HT1080 (cell line): ENCODE measurements around the gene LMF2. TPM values are rescaled to one million over a fixed set of nuclear protein-coding genes. Genes with fewer than 3 reads are reported as not detected.
"Not testable (repeated sequence)": the region's sequence is repeated elsewhere in the genome, so short reads cannot be mapped to it uniquely, and the experiment has no call there.

Experiments
- DNase-seq: peaks from one replicate; pipeline ENCODE4 v3.0.0-alpha.2; 2015; ENCODE audit warnings: low read depth
- total RNA-seq: library from RNA; depleted of rRNA; stranded (reverse); fragments of >200 nt; shearing (Covaris generic); gene quantifications from 2 replicates; pipeline ENCODE4 v1.2.3, GENCODE V29; 2014

Gene LMF2
- total RNA-seq, 1 experiment from 2014 or later = 54.3 TPM

DNA sequence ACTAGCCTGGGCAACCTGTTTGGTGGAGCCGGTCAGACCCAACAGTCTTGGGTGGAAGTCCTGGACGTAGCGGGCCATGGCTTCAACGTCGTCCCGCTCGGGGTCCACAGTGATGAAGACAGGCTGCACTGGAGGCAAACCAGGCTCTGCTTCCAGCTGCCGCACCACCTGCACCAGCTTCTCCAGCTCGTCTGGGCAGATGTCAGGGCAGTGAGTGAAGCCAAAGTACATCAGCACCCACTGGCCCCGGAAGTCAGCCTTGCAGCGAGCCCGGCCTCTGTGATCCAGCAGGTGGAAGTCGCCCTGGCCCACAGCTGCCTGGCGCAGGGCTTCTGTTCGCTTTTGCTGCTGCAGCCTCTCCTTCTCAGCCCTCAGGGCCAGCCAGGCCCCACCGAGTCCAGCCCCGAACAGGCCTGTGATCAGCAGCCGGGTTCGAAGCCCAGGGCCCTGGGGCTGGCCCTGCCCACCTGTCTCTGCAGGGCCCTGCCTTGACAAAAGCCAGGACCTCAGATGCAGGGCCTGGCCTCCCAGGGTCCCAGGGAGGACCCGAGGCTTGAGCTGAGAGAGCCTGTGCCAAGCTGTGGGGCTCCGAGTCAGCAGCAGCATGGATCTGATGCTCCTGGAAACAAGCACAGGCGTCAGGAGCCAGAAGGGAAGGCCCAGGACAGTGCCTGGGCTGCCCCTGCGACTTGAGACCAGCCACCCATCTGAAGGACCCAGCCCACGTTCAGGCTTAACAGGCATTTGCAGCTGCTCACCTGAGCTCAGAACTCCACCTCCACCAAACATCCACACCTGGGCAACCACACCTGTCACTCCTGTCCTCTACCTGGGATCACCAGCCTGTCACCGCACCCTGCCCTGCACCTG lies 16.5 kb upstream of the LMF2 start:
- DNase-seq = no peak

DNA sequence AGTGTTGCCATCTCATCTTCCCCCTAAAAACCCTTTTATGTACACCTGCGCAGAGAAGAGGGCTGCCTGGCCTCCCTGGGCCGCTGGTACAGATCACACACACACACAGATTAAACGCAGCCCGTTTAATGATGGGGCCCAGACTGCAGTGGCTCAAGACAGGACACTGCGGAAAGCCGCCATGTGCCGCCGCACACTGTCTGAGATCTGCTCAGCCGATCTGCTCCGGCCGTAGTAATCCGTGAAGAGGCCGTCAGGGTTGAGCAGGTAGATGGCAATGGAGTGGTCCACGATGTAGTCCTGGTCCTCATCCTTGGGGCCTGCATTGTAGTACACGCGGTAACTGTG lies 15.9 kb upstream of the LMF2 start:
- no peak for DNase-seq

DNA sequence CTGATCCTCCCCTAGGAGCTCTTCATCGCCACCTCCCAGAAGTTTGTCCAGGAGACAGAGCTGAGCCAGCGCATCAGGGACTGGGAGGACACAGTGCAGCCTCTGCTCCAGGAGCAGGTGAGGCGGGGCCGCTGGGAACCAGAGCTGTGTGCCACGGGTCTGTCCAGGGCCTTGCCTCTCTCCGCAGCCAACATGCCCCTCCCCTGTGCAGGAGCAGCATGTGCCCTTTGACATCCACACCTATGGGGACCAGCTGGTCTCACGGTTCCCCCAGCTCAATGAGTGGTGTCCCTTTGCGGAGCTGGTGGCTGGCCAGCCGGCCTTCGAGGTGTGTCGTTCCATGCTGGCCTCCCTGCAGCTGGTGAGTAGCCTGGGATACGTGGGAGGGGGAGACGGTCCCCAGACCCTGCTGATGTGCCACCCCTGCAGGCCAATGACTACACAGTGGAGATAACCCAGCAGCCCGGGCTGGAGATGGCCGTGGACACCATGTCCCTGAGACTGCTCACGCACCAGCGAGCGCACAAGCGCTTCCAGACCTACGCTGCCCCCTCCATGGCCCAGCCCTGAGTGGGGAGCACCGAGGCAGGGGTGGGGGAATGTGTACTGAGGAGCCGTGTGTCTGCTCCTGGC lies 15.4 kb upstream of the LMF2 start:
- DNase-seq = no peak

DNA sequence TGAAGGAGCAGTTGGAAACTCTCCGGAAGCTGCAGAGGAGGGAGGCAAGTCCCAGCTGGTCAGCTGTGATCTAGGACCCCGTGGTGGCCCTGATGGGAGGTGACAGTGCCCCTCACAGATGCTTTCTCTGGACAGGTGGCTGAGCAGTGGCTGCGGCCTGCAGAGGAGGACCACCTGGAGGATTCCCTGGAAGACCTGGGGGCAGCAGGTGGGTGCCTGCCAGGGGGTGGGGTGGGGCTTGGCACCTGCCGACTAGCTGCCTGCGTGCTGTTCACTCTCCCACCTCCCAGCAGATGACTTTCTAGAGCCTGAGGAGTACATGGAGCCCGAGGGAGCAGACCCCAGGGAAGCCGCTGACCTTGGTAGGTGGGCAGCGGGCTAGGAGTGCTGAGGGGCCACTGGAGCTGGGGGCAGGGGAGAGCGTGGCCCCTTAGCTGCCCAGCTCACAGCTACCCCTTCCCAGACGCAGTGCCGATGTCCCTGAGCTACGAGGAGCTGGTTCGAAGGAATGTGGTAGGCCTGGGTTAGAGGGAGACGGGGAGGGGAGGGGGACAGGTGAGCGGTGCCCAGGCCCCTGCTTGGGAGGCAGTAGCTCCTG lies 14.8 kb upstream of the LMF2 start:
- DNase-seq = no peak

DNA sequence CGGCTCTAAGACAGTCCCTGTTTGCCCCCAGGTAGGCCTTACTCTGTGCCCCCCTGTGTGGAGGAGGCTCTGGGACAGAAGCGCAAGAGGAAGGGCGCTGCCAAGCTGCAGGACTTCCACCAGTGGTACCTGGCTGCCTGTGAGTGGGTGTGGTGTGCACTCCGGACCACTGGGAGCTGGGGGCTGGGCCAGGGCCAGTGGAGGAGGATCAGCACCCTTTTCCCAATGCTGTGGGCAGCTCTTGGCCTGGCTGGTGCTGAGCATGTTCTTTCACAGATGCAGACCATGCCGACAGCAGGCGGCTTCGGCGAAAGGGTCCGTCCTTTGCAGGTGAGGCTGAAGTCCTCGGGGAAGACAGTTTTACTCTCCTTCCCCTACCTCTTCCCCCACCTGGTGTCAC lies 14.2 kb upstream of the LMF2 start:
- DNase-seq = no peak

DNA sequence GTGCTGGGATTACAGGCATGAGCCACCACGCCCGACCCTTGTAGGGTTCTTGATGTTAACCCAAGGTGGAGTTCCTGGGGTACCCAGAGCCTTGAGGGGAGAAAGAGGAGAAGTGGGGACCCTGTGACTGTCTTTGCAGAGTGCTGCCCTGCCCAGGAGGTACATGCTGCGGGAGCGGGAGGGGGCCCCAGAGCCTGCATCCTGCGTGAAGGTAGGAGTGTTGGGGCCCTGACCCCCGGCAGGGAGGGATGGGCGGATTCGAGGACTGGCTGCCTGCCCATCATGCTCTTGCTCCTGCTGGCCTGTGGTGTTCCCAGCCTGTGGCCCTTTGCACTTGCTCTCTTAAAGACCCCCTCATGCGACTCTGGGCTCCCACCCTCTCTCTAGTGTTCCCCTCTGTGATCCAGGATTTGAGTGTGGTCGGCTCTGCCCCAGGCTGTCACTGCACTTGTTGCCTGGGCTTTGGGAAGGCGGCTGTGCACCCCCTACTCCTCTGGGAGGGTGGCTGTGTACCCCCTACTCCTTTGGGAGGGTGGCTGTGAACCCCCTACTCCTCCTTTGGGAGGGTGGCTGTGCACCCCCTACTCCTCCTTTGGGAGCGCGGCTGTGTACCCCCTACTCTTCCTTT lies 13.4 kb upstream of the LMF2 start:
- DNase-seq = no peak

DNA sequence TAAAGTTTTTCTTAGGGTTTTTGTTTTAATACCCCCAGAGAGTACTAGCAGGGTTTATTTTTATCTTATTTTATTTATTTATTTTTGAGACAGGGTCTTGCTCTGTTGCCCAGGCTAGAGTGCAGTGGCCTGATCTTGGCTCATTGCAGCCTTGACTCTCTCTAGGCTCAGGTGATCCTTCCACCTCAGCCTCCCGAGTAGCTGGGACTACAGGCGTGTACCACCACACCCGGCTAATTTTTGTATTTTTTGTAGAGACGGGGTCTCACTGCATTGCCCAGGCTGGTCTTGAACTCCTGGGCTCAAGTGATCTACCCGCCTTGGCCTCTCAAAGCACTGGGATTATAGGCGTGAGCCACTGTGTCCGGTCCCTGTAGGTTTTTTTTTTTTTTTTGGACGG lies 12.7 kb upstream of the LMF2 start:
- DNase-seq = not testable (repeated sequence)

DNA sequence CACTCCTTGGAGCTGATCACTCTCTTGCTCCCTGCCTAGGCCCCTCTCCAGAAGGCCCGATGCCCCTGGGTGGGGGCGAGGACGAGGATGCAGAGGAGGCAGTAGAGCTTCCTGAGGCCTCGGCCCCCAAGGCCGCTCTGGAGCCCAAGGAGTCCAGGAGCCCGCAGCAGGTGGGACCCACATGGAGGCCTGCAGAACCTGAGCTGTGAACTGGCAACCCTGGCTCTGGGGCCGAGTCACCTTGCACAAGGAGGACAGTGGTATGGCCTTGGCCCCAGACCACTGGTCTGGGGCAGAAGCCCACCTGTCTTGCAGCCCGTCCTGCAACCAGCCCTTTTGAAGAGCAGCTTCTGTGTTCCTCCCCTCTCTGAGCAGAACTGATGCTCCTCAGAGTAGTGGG lies 11.6 kb upstream of the LMF2 start:
- no peak for DNase-seq

DNA sequence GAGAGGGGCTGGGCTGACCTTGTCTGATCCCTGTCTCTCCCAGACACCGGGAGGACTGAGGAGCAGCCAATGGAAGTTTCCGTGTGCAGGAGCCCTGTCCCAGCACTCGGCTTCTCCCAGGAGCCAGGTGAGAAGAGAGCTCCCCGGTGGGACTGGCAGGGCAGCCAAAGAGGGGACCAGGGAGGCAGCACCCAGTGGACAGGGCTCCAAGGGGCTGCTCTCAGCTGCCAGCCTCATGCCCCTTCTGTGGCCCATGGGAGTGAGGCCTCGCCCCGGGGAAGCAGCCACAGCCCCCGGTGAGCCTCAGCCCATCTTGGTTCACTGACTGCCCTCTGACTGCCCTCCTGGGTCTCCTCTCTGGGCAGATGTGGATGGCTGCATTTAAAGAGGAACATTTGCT lies 11.1 kb upstream of the LMF2 start:
- no peak for DNase-seq

DNA sequence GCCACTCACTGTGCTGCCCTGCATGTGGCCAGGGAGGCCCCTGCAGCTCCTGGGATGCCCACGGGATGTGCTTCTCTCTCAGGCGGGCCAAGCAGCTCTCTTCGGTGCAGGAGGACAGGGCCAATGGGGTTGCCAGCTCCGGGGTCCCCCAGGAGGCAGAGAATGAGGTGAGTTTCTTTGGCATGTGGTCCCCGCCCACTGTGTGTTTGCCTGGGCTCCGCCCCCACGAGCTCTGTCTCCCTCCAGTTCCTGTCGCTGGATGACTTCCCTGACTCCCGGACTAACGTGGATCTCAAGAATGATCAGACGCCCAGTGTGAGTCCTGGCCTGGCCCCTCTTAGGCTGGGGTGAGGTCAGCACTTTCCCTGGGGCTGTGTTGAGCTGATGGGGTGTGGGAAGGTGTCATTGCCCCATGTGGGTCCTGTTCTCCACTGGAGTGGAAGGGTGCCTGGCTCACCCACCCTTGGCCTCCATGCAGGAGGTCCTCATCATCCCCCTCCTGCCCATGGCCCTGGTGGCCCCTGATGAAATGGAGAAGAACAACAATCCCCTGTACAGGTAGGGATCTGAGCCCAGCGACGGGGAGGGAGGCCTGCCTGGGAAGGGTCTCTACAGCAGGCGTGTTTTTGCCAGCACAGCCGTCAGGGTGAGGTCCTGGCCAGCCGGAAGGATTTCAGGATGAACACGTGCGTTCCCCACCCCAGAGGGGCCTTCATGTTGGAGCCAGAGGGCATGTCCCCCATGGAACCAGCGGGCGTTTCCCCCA lies 10.2 kb upstream of the LMF2 start:
- DNase-seq = no peak

DNA sequence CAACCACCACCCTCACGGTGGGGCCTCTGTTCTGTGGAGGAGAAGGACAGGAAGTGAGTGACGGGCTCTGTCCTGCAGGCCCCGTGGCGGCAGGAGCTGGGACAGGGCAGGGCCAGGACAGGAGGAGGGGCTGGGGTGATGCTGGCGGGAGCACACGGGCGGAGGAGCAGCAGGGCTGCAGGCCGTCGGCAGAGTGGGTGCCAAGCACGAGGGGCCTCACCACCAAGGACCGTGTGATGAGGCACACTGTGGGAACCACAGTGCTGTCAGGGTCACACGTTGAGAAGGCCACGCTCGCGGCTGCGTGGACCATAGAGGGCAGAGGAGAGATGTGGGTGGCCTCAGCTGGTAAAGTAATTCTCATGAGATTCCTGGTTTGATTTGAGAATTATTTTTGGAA lies 9.4 kb upstream of the LMF2 start:
- no peak for DNase-seq

DNA sequence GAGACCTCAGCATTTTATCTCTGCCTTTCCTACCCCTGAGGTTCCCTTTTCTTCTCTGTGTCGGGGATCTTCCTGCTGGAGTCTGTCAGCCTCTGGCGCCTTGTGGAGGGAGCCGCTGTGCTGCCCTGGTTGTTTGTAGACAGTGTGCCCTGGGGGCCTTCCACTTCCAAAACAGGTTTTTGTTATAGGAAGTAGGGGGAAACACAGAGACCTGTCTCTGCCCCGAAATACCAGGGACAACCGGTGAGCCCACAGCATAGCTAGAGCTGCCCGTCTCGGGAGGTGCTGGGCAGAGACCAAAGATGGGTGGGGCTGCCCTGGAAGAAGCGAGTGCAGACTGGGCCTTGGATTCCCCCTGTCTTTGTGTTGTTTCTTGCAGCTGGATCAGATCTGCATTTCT lies 8.6 kb upstream of the LMF2 start:
- no peak for DNase-seq

DNA sequence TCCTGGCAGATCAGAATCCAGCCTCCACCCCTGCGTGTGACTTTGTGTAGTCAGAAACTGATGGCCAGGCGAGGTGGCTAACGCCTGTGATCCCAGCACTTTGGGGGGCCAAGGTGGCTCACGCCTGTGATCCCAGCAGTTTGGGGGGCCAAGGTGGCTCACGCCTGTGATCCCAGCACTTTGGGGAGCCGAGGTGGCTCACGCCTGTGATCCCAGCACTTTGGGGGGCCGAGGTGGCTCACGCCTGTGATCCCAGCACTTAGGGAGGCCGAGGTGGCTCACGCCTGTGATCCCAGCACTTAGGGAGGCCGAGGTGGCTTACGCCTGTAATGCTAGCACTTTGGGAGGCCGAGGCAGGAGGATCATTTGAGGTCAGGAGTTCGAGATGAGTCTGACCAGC lies 5.7 kb upstream of the LMF2 start:
- DNase-seq = no peak

DNA sequence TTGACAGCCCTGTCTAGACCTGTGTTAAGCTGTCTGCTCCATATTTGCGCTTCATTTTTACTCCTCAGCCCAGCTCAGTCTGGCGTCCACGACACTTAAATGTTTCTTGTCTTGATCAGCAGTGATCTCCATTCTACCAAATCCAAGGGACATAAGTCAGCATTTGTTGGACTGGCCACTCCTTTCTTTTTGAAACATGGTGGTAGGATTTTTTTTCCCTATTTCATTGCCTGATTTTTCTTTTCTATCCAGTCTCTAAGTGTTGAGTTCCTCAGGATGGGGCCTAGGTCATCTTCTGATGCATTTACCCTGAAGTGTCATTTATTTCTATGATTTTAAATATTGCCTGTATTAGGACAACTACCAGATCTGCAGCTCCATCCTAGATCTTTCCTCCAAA lies 1.4 kb upstream of the LMF2 start:
- no peak for DNase-seq

DNA sequence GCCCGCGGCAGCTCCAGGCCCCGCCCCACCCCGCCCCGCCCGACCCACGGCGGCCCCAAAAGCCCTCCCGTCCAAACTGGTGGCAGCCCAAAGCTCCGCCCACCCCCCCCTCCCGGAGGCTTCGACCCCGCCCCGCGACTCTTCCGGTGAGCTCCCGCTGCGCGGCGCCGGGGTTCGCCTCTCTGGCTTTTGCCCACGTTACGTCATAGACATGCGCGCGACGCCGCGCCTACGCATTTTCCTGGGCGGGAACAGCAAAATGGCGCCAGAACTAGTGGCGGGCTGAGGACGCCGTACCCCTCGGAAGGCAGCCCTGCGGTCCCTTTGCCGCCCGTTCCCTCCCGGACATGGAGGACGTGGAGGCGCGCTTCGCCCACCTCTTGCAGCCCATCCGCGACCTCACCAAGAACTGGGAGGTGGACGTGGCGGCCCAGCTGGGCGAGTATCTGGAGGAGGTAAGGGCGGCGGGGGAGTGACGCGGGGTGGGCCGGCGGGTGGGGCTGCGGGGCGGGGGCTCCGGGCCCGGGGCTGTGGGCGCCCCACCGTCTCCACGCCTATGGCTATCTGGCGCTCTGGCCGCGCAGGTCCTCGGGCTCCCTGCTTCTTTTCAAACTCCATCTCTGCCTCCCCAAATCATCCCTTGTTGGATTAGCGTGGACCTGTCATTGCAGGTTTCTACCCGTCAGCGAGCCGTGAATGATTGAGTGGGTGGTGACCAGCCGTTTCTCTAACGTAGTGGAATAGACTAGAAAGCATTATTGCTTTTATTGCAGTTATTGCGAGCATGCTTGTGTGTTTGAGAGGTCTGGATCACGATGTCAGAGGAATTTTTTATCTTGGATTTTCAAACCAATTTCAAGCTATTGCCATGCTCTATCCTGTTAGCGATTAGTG lies 736 bp upstream of the LMF2 start, which contains the start of gene NCAPH2:
Gene NCAPH2, plus strand, starts transcription at position 234 of the 894 bp plus-strand sequence. Its CDS starts 114 bp downstream, at position 348.
- peak; percentile 89 for DNase-seq

DNA sequence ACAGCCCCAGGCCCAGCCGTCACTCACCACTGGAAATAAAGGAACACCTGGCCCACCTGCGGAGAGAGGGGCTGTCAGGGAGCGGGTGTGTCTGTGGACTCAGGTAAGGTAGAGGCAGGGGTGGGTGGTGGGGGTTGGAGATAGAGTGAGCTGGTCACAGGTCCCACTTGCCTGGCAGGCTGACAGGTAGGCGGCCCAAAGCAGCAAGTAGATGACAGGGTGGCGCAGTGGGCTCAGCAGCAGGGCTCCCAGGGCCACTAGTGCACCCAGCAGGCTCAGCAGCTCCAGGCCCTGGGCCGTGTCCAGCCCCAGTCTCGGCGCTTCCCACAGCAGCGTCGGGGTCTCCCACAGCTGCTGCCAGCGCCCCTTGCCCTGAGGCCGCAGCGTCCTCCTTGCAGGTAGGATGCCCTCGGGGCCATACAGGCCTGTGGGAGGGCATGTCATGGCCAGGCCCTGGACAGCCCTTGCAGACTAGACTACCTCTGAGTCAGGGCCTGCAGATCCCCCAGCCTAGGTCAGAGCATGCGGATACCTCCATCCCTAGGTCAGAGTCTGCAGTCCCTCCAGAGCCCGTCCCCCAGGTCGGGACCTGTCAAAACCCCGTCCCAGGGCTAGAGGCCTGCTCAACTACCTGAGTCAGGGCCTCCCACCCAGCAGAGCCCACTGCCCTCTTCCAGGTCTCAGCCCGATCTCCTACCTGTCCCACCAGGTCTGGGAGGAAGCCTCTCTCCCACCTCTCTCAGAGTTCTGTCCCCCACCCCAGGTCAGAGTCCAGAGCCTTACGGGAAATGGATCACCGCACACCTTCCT lies 686 bp downstream of the LMF2 start:
- no peak for DNase-seq

DNA sequence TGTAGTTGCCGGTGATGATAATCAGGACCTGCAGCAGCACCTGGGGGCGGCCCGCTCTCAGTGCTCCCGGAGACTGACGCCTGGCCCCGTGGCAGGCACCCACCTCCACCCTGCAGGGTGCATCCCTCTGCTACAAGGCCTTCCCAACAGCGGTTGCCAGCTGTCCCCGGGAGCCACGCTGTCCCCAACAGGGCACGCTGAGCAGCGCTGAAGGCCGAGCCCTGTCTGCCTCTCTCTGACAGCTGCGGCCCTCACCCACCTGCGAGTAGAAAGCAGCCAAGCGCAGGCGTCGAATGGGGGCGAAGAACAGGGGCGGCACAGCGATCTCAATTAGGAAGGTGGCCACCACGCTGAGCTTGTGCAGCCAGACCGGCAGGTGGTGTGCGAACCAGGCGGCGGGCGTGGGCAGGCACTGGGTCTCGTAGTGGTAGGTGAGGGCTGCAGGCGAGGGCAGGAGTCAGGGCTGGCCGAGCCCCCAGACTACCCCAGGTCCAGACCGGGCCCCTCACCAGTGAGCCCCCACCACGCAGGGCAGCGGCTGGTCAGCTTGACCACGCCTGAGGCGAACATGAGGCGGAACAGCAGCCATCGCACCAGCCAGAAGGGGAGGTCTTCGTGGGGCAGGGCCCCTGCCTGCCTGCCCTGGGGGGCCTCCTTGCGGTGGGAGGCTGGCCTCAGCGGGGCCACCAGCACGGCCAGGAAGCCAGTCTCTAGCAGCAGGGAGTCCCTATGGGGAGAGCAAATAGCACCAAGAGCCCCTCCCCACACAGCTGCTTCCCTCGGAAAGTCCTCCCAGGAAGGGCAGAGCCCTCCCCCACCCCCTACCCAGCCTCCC lies 1.5 kb downstream of the LMF2 start:
- no peak for DNase-seq

DNA sequence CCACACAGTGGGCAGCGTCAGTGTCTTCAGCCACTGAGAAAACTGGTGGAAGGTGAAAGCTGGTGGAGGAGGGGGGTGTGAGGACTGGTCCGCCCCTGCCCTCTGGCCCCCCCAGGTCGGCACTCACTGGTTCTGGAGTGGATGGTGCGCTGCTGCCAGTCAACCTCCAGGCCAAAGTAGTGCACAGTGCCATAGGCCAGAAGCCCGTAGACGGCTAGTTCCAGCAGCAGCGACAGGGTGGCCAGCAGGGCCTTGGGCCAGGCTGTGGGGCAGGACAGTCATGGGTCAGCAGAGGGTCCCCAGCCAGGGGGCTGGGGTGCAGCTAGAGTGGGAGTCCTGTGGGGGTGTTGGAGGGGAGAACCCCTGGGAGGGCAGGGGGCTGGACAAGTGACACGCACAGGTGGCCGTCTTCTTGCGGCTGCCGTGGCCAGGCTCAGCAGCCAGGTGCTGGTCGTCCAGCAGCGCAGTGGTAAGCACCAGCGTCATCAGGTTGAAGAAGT lies 2.2 kb downstream of the LMF2 start:
- no peak for DNase-seq
